Chondrocyte (in vitro differentiated cells): ENCODE results near the gene PLA1A. TPM values are rescaled to one million over a fixed set of nuclear protein-coding genes. Genes with fewer than 3 reads are reported as not detected.

Source experiments
- DNase-seq: peaks from one replicate; pipeline ENCODE4 v3.0.0; 2021; ENCODE audit warnings: mixed read lengths, low spot score
- H3K27ac Mint-ChIP-seq: one replicate; pipeline ENCODE4 v1.8.0; 2021; ENCODE audit warnings: mild to moderate bottlenecking, moderate library complexity, mixed read lengths; ENCODE audit not compliant: unreplicated experiment
- H3K27me3 Mint-ChIP-seq: 2 replicates; pipeline ENCODE4 v1.8.0; 2021; ENCODE audit warnings: low read depth, mixed read lengths
- H3K36me3 Mint-ChIP-seq: 2 replicates; pipeline ENCODE4 v1.8.0; 2021; ENCODE audit warnings: low read depth, mixed read lengths
- H3K4me1 Mint-ChIP-seq: 2 replicates; pipeline ENCODE4 v1.8.0; 2021; ENCODE audit warnings: low read depth, mild to moderate bottlenecking, mixed read lengths
- H3K4me3 Mint-ChIP-seq: one replicate; pipeline ENCODE4 v1.8.0; 2021; ENCODE audit warnings: mild to moderate bottlenecking, moderate library complexity, mixed read lengths; ENCODE audit not compliant: unreplicated experiment
- H3K9me3 Mint-ChIP-seq: 2 replicates; pipeline ENCODE4 v1.8.0; 2021; ENCODE audit warnings: low read depth, mixed read lengths
- CTCF ChIP-seq: fragments of 200-600 bp; sonication (generic); IDR thresholded peaks from 2 replicates; pipeline ENCODE4 v1.5.0; 2021; ENCODE audit warnings: antibody characterized with exemption, mild to moderate bottlenecking, moderate library complexity
- total RNA-seq: library from RNA; stranded (reverse); gene quantifications from 3 replicates; pipeline ENCODE4 v1.2.1, GENCODE V29; 2021

PLA1A gene
- total RNA-seq, 1 donor from 2014 or later: 0.55 TPM

- Mint-ChIP-seq H3K27ac (no peak overlapping the region), H3K4me3 (no peak overlapping the region), H3K36me3 (no peaks in the 10 kb centered on the region), H3K27me3 (no peaks in the 10 kb centered on the region), H3K9me3 (no peaks in the 10 kb centered on the region), H3K4me1 (peaks cover 9% of the 10 kb centered on the region)
- no peak for TF ChIP-seq CTCF
- DNase-seq: no peak
Measured at GRCh38 chr3:119663885-119664284, 66.2 kb downstream of the PLA1A start.

GRCh38 chr3:119664370-119664769 lies 66.7 kb downstream of the PLA1A start:
- Mint-ChIP-seq H3K4me1 (peaks cover 9% of the 10 kb centered on the region), H3K36me3 (no peaks in the 10 kb centered on the region), H3K4me3 (no peak overlapping the region), H3K27me3 (no peaks in the 10 kb centered on the region), H3K9me3 (no peaks in the 10 kb centered on the region), H3K27ac (no peak overlapping the region)
- TF ChIP-seq CTCF: no peak
- no peak for DNase-seq

GRCh38 chr3:119664850-119665379 lies 67.2 kb downstream of the PLA1A start:
- Mint-ChIP-seq H3K4me1 (peaks cover 11% of the 10 kb centered on the region), H3K4me3 (no peak overlapping the region), H3K27ac (no peak overlapping the region), H3K27me3 (no peaks in the 10 kb centered on the region), H3K36me3 (no peaks in the 10 kb centered on the region), H3K9me3 (no peaks in the 10 kb centered on the region)
- no peak for TF ChIP-seq CTCF
- DNase-seq: no peak

- Mint-ChIP-seq H3K27ac (no peak overlapping the region), H3K4me3 (no peak overlapping the region), H3K9me3 (no peaks in the 10 kb centered on the region), H3K4me1 (peaks cover 9% of the 10 kb centered on the region), H3K27me3 (no peaks in the 10 kb centered on the region), H3K36me3 (peaks cover 4% of the 10 kb centered on the region)
- no peak for TF ChIP-seq CTCF
- no peak for DNase-seq
Measured at GRCh38 chr3:119665954-119666559, 68.4 kb downstream of the PLA1A start.

- Mint-ChIP-seq H3K4me3 (no peak overlapping the region), H3K9me3 (no peaks in the 10 kb centered on the region), H3K36me3 (peaks cover 9% of the 10 kb centered on the region), H3K27me3 (no peaks in the 10 kb centered on the region), H3K4me1 (peaks cover 6% of the 10 kb centered on the region), H3K27ac (no peak overlapping the region)
- no peak for DNase-seq
- no peak for TF ChIP-seq CTCF
Measured at GRCh38 chr3:119669906-119670570, 72.4 kb downstream of the PLA1A start.
